HG02588 (cell line): ENCODE data around the gene RNF152.

Source experiments
- ATAC-seq: cut with Tn5 transposase; IDR thresholded peaks from one replicate; pipeline ENCODE4 v1.9.1; 2021; ENCODE audit warnings: mild to moderate bottlenecking, moderate library complexity; ENCODE audit not compliant: unreplicated experiment

Gene RNF152

GRCh38 chr18:61761875-61762274 lies 130.9 kb downstream of the RNF152 start:
- ATAC-seq = no peak
